GM19438 (cell line): ENCODE measurements around the gene CASTOR2.
"Not testable (repeated sequence)": the region's sequence is repeated elsewhere in the genome, so short reads cannot be mapped to it uniquely, and the experiment has no call there.

Experiments used
- ATAC-seq: cut with Tn5 transposase; IDR thresholded peaks from one replicate; pipeline ENCODE4 v1.9.1; 2021; ENCODE audit warnings: low read depth; ENCODE audit not compliant: unreplicated experiment

CASTOR2 gene

GRCh38 chr7:74993121-74993520 lies 28.6 kb downstream of the CASTOR2 start:
- ATAC-seq = no peak

- ATAC-seq = not testable (repeated sequence)
Measured at GRCh38 chr7:74994869-74995543, 30.5 kb downstream of the CASTOR2 start.

- not testable (repeated sequence) for ATAC-seq
Measured at GRCh38 chr7:74996361-74996760, 31.9 kb downstream of the CASTOR2 start.

GRCh38 chr7:74997811-74998210 lies 33.3 kb downstream of the CASTOR2 start:
- not testable (repeated sequence) for ATAC-seq

GRCh38 chr7:75001356-75001755 lies 36.9 kb downstream of the CASTOR2 start:
- ATAC-seq = not testable (repeated sequence)

- no peak for ATAC-seq
Measured at GRCh38 chr7:75010036-75010435, 45.5 kb downstream of the CASTOR2 start.

GRCh38 chr7:75017832-75018231 lies 53.3 kb downstream of the CASTOR2 start:
- ATAC-seq = no peak

GRCh38 chr7:75018570-75019364 lies 54.3 kb downstream of the CASTOR2 start:
- no peak for ATAC-seq

- ATAC-seq = no peak
Measured at GRCh38 chr7:75019800-75020199, 55.3 kb downstream of the CASTOR2 start.

- no peak for ATAC-seq
Measured at GRCh38 chr7:75024922-75025321, 60.4 kb downstream of the CASTOR2 start.

GRCh38 chr7:75028299-75028698 lies 63.8 kb downstream of the CASTOR2 start:
- no peak for ATAC-seq

GRCh38 chr7:75033064-75033463 lies 68.6 kb downstream of the CASTOR2 start:
- ATAC-seq = no peak

- no peak for ATAC-seq
Measured at GRCh38 chr7:75033826-75034225, 69.3 kb downstream of the CASTOR2 start.

GRCh38 chr7:75038508-75038907 lies 74.0 kb downstream of the CASTOR2 start:
- ATAC-seq = no peak

- no peak for ATAC-seq
Measured at GRCh38 chr7:75039166-75039565, 74.7 kb downstream of the CASTOR2 start.

- ATAC-seq = no peak
Measured at GRCh38 chr7:75039709-75040108, 75.2 kb downstream of the CASTOR2 start.

- no peak for ATAC-seq
Measured at GRCh38 chr7:75040512-75040911, 76.0 kb downstream of the CASTOR2 start.

- ATAC-seq = no peak
Measured at GRCh38 chr7:75042286-75042685, 77.8 kb downstream of the CASTOR2 start.

GRCh38 chr7:75042831-75043703 lies 78.6 kb downstream of the CASTOR2 start:
- ATAC-seq = no peak

- no peak for ATAC-seq
Measured at GRCh38 chr7:75045881-75046280, 81.4 kb downstream of the CASTOR2 start.
